SHP77 (cell line): ENCODE results near the gene RAVER1.
"Not testable (repeated sequence)": the region's sequence is repeated elsewhere in the genome, so short reads cannot be mapped to it uniquely, and the experiment has no call there.

Experiments
- DNase-seq, 2 experiments: peaks; one replicate each; lab custom pipeline; 2025; lab: John Stamatoyannopoulos, UW

The RAVER1 gene

GRCh38 chr19:10291554-10292205, 41.6 kb downstream of the RAVER1 start:
- no peak for DNase-seq

GRCh38 chr19:10290876-10291553, 42.3 kb downstream of the RAVER1 start:
- DNase-seq, result peak; percentile 42 to 49

GRCh38 chr19:10290357-10290875, 42.9 kb downstream of the RAVER1 start:
- no peak for DNase-seq

GRCh38 chr19:10289836-10290356, 43.4 kb downstream of the RAVER1 start, which contains the start of gene ICAM5:
TSS of gene ICAM5 (plus strand) at chr19:10289952. CDS start at chr19:10290044, 92 bp downstream.
- peak; percentile 22 to 28 for DNase-seq

DNA sequence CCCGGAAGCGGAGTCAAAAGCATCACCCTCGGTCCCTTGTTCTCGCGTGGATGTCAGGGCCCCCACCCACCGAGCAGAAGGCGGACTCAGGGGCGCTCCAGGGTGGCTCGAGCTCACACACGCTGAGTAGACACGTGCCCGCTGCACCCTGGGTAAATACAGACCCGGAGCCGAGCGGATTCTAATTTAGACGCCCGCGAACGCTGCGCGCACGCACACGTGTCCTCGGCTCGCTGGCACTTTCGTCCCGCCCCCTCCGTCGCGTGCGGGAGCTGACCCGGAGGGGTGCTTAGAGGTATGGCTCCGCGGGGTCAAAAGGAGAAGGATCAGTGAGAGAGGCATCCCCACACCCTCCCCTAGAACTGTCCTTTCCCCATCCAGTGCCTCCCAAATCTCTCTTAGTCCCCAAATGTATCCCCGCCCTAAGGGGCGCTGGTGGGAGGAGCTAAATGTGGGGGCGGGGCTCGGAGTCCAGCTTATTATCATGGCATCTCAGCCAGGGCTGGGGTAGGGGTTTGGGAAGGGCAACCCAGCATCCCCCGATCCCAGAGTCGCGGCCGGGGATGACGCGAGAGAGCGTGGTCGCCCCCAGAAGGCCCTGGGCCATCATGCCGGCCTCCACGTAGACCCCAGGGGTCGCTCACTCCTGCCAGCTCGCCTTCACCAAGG, 44.0 kb downstream of the RAVER1 start:
- peak; percentile 68 to 81 for DNase-seq

GRCh38 chr19:10288662-10289166, 44.6 kb downstream of the RAVER1 start:
- peak; percentile 75 to 85 for DNase-seq

DNA sequence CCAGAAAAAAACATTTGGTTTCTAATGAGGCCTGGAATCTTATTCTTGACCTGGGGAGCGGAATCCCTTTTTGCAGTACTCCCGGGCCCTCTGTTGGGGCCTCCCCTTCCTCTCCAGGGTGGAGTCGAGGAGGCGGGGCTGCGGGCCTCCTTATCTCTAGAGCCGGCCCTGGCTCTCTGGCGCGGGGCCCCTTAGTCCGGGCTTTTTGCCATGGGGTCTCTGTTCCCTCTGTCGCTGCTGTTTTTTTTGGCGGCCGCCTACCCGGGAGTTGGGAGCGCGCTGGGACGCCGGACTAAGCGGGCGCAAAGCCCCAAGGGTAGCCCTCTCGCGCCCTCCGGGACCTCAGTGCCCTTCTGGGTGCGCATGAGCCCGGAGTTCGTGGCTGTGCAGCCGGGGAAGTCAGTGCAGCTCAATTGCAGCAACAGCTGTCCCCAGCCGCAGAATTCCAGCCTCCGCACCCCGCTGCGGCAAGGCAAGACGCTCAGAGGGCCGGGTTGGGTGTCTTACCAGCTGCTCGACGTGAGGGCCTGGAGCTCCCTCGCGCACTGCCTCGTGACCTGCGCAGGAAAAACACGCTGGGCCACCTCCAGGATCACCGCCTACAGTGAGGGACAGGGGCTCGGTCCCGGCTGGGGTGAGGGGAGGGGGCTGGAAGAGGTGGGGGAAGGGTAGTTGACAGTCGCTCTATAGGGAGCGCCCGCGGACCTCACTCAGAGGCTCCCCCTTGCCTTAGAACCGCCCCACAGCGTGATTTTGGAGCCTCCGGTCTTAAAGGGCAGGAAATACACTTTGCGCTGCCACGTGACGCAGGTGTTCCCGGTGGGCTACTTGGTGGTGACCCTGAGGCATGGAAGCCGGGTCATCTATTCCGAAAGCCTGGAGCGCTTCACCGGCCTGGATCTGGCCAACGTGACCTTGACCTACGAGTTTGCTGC, 46.3 kb downstream of the RAVER1 start, which contains the start of gene ICAM4:
TSS of gene ICAM4 (plus strand) at position 153 of the 935 bp plus-strand sequence. CDS start at position 211, 58 bp downstream.
- no peak for DNase-seq

- no peak for DNase-seq
These were observed 47.9 kb downstream of the RAVER1 start for GRCh38 chr19:10285393-10285792.

- DNase-seq, result no peak
These were observed 48.4 kb downstream of the RAVER1 start for GRCh38 chr19:10284960-10285278.

DNA sequence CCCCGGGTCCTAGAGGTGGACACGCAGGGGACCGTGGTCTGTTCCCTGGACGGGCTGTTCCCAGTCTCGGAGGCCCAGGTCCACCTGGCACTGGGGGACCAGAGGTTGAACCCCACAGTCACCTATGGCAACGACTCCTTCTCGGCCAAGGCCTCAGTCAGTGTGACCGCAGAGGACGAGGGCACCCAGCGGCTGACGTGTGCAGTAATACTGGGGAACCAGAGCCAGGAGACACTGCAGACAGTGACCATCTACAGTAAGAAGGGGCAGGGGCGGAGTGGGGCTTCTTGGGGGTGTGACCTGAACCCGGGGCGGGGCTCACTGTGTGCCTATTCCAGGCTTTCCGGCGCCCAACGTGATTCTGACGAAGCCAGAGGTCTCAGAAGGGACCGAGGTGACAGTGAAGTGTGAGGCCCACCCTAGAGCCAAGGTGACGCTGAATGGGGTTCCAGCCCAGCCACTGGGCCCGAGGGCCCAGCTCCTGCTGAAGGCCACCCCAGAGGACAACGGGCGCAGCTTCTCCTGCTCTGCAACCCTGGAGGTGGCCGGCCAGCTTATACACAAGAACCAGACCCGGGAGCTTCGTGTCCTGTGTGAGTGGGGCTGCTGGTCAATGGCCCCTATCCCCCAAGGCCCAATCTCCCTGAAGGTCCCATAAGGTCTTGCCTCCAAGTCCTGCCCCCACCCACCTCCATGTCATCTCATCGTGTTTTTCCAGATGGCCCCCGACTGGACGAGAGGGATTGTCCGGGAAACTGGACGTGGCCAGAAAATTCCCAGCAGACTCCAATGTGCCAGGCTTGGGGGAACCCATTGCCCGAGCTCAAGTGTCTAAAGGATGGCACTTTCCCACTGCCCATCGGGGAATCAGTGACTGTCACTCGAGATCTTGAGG, 49.0 kb downstream of the RAVER1 start:
- DNase-seq, result no peak

DNA sequence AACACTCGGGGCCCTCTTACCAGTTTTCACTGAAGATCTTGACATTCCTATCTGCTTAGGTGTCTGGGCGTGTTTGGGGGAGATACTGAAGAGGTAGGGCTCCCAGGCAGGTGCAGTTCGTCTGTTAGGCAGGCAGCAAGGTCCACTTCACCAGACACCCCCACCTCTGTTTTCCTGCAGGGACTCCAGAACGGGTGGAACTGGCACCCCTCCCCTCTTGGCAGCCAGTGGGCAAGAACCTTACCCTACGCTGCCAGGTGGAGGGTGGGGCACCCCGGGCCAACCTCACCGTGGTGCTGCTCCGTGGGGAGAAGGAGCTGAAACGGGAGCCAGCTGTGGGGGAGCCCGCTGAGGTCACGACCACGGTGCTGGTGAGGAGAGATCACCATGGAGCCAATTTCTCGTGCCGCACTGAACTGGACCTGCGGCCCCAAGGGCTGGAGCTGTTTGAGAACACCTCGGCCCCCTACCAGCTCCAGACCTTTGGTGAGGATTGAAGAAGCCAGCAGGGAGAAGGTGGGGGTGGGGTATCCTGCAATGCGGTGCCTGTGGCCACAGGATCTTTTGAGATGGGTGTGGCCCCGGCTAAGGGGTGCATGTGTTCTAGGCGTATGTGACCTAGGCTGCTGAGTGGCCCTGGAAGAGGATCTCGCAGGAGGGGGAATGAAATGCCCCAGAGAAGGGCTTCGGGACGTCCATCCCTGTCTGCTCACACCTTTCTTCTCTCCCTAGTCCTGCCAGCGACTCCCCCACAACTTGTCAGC, 49.8 kb downstream of the RAVER1 start:
- no peak for DNase-seq

GRCh38 chr19:10282043-10282442, 51.3 kb downstream of the RAVER1 start:
- not testable (repeated sequence) for DNase-seq

DNA sequence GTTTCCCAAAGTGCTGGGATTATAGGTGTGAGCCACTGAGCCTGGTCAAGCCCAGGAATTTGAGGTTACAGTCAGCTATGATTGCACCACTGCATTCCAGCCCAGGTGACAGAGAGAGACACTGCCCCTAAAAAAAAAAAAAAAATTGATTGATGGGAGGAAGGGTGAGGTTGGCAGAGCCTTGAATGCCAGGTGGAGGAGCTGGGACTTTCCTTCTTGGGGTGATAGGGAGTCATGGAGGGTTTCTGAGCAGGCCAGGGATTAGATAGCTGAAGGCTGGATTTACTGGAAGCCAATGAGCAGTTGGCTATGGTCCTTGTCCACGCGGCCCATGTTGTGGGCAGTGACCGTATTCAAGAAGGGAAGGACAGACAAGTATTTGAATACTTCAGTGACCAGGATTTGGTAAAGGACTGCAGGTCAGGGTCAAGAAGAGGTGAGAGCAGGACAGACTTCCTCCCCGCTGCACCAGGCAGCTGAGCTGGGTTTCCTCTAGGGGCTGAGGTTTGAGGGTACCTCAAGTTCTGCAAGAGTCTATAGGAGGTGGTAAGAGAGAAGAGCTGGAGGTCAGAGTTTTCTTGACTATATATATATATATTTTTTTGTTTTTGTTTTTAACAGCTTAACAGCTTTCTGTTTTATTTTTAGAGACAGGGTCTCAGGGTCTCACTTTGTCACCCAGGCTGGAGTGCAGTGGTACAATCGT, 53.4 kb downstream of the RAVER1 start:
- DNase-seq, result no peak

DNA sequence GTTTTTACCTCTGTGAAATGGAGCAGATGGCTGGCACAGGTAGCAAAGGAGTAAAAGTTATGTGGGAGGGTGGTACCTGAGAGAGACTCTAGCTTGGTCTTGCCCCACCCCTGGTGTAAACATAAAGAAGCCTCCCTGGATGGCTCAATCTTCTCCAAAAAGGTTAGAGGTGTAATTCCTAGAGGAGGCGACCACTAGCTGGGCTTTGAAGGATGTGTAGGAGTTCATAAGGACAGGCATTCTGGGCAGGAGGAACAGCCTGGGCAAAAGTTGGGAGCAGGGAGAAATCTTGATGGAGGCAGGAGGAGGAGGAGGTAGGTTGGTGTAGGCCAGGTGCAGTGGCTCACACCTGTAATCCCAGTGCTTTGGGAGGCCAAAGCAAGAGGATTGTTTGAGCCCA, 54.4 kb downstream of the RAVER1 start:
- DNase-seq, result no peak

- no peak for DNase-seq
These were observed 55.3 kb downstream of the RAVER1 start for GRCh38 chr19:10277795-10278589.

DNA sequence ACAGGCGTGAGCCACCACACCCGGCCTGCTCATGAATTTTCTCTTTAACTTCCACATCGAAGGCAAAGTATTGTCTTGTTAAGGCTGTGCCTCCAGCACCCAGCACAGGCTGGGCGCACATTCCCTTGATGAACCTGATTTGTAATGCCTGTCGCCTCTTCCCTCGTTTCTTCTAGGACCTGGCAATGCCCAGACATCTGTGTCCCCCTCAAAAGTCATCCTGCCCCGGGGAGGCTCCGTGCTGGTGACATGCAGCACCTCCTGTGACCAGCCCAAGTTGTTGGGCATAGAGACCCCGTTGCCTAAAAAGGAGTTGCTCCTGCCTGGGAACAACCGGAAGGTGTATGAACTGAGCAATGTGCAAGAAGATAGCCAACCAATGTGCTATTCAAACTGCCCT, 58.7 kb downstream of the RAVER1 start:
- DNase-seq, result no peak

GRCh38 chr19:10271543-10272086, 61.7 kb downstream of the RAVER1 start:
- no peak for DNase-seq
